Central memory CD4-positive, alpha-beta T cell (primary cell): ENCODE measurements around the gene NR3C1.

Source experiments
- DNase-seq: peaks from one replicate; pipeline ENCODE4 v3.0.0; 2022
- total RNA-seq, 3 experiments: gene quantifications; one replicate each; lab custom pipeline; 2026; lab: John Stamatoyannopoulos, UW

NR3C1 gene
- total RNA-seq = 168 to 410 (median 206) reads per million in 3 experiments

DNA sequence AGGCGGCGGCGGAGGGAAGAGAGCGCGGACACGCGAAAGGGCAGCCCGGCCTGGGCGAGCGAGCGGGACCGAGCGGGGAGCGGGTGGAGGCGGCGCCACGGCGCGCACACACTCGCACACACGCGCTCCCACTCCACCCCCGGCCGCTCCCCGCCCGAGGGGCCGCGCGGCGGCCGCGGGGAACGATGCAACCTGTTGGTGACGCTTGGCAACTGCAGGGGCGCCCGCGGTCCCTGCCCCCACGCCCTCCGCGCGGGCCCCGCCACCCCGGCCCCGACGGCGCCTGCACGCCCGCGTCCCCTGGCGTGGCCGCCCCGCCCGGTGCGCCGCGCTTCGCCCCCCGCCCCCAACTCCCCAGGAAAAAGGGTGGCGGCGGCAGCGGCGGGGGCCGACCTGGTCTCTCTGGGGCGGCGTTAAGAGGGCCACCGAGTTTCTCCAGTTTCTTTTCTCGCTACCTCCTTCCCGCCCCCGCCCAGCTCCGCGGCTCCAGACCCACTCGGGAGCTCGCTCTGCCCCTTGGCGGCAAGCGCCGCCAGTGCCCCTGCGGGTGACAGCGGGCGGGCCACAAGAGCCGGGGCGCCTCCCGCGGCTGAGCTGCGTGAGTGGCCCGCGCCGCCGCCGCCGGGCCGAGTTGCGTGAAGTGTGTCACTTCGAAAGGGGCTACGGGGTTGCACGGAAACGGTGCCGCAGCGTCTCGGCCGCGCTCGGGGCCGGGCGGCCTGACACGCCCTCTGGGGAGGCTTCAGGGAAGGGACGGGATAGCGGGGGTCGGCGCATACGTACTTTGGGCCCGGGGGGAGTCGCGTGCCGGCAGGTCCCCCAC lies at the start of gene NR3C1:
TSS of gene NR3C1 (minus strand) at position 94 of the 823 bp plus-strand sequence. CDS start 2,847 bp downstream, outside the sequence.
- peak; percentile 88 for DNase-seq

DNA sequence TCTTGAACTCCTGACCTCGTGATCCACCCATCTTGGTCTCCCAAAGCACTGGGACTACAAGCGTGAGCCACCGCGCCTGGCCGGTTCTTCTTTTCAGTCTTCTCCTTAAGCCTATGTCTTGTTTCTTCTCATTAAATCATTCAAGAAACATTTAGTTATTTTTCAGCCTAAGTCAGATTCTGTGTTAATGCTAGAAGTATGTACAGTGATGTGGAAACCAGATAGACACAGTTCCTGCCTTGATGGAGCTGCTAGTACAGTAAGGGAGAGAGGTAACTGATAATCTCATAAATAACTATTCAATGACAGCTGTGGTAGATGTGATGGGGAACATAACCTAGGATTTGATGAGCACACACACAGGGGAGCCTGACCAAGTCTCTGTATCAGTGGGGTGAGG lies 46.3 kb upstream of the NR3C1 start:
- no peak for DNase-seq

DNA sequence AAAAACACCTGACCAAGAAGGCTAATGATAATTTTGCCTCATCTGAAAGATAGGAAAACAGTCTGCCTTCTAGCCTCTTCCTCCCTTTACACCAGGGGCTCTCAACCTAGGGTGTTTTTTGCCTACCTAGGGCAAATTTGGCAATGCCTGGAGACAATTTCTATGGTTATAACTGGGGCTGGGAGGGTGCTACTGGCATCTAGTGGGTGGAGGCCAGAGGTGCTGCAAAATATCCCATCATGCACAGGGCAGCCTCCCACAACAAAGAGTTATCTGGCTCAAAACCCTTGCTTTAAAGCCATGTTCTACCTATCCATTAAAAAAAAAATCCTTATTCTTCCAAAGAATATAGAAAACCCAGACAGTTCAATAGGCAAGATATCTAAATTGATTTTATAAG lies 45.0 kb upstream of the NR3C1 start:
- DNase-seq = peak; percentile 15

DNA sequence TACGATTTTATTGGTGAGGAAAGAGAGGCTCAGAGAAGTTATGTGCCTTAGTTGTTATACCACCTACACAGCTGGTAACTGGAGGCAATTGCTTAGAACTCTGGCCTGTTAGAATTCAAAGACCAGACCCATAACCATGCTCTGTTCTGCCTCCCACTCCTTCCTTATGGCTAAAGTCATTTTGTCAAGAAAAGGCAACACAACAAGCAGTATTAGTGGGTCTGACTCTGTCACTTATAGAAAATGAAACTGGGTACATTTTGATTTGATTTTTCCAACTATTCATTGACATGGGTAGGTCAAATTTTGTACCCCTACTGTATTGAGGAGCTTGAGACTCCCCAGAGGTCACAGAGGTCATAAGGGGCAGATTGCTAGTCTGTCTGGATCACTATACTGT lies 44.5 kb upstream of the NR3C1 start:
- no peak for DNase-seq

DNA sequence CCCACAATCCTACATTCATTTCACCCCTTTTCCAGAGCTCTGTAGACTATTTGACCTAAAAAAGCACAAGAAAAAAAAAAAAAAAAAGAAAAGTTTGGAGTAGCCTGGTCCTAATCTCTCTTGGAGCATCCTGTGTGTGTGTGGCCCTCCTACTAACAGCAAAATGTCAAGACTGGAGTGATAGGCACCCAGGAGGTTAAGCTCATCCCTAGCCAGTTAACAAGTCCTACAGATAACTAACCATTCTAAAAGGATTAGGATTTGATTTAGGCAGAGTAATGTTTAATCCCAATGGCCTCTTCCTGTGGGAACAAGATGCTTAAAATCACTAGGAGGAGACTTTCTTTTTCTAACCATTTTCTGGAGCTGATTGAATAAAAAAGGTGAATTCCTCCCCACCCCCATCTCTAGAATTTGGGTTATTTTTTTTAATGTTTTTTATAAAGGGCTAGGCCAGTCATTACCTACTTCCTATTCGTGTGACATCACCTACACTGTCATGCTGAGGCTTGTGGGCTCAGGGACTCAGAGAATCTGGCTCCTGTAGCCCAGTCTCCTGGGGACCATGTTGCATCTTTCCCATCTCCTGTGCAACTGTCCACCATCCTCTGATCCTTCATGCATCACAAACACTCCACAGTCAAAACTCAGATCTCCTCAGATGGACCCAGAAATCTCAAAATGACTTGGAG lies 43.2 kb upstream of the NR3C1 start:
- peak; percentile 17 for DNase-seq

DNA sequence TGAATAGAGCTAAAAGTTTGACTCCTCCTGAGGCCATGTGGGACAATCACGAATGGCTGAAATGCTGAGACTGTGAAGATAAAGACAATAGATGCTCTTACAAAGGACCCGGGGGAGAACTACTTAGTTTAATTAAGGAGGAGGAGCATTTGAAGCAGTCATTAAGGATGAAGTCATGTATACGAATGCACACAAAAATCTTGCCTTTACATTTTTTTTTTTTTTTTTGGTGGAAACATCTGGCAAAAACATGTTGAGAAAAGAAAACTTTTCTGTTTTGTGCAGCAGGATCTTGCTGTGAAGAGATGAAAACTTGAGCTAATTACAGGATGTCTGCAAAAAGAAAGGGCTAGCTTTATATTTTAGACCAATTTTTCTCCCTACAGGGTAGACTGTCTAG lies 42.3 kb upstream of the NR3C1 start:
- no peak for DNase-seq

DNA sequence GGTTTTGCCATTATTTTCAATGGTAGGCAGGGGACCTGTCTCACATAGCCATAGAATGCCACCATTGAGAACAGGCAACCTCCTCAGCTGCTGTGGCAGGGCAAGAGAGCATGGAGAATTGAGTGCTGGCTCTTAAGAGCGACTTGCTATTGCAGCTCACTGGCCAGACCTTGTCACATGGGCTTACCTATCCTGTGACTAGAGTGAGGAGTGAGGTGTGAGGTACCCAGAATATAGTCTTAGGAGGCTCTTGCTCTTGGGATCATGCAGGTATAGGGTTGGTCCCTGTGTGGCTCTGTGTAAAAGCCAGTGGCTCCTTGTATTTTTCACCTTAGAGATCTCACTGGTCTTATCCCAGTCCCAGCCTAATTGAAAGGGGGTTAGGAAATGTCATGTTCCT lies 39.8 kb upstream of the NR3C1 start:
- DNase-seq = no peak

DNA sequence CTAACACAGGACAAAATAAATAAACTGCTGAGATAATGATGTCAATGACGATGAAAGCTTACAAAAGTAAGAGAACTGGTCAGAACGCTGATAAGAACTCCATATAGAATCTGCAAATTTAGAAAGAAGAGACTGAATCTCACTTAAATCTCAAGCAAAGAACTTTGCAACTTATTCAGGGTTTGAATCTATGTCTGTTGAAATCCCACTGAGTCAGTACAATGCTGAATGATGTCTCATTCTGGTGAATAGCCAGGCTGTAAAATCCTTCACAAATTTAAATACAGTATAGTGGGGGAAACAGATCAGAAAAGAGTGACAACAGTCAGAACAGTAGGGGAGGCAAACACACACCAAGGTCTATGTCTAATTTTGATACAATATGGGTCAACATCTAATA lies 38.9 kb upstream of the NR3C1 start:
- DNase-seq = no peak

DNA sequence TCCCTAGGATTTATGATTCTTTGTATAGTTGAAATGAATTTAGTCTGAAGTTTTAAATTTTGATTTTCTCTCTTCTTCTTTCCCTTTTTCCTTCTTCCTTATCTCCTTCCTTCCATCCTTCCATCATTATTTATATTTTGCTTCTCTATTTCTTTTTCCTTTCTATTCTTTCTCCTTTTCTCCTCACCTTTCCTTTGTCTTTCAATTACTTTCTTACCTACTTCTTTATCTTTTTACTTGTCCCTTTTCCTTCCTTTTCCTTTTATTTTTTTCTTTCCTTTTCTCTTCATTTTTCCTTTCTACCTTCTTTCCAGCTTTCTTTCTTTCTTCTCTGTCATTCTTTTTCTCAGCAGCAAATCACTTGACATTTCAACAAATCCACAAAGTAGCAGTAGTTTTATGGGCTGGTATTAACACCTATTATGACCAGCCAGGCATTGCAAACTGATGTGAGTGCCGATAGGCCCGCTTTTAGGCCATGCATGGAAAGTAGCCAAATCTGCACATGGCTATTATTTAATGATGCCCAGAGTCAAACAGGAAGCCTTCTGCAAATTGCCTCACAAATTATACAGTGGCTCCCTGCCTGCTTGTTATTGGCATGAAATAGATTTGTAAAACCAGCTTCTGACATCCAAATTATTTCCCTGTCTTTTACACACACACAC lies 37.1 kb upstream of the NR3C1 start:
- no peak for DNase-seq

DNA sequence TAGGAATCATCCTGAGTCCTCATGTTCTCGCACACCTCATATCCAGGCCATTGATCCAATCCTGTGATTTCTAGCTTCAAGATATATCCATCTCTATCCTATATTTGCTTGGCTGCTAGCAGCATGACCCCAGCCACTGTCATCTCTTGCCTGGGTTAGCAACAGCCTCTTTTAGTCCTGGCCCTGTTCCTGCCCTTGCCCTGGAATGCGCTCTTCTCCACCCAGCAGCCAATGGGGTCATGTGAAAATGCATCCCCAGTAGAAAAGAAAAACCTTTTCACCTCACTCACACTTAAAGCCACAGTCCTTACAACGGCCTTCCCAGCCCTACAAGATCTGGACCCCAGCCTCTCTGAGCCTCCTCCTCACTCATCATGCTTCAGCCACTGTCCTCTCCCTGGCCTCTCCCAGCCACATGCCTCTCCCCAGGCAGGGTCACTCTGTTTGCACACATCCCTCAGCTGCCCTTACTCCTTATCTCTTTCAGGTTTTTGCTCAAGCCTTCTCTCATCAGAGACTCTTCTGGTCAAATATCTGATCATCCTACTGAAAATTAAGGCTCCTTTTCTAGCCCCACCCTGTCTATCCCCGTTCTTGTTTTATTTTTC lies 34.3 kb upstream of the NR3C1 start:
- DNase-seq = no peak

DNA sequence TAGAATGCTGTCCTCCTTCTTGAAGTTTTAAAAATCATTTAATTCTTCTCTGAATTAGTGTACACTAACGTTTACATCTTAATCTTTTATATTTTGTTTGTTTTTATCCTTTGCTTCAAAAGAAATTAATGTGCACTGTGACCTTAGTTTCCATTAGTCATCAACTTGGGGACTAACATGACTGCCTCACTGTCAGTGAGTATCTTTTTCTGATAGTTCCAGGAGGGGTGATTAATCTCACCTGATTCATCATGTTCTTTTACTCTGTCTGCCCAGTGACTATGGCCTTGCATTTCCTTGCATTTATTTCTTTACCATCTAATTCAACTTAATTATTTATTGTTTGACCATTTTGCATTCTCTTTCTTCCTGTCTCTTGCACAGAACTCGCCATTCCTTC lies 33.4 kb upstream of the NR3C1 start:
- DNase-seq = no peak

DNA sequence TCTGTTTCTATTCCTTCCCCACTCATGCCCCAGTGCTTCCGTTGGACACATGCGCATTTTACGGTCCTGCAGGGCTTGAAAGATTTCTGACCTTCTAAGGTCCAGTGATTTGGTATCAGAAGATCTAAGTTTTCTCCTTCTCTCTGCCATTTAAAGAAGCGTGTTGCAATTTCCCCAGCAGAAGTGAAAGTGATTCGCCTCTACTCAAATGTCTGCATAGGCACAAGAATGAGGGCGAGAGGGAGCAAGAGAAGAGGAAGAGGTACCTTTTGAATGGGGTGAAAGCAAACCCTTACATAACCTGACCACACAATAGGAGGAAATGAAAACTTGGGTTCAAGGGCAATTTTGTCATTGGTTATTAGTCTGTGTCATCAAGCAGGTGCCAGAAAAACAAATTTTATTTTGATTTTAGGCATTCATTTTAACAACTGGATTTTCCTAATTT lies 31.7 kb upstream of the NR3C1 start:
- peak; percentile 58 for DNase-seq

DNA sequence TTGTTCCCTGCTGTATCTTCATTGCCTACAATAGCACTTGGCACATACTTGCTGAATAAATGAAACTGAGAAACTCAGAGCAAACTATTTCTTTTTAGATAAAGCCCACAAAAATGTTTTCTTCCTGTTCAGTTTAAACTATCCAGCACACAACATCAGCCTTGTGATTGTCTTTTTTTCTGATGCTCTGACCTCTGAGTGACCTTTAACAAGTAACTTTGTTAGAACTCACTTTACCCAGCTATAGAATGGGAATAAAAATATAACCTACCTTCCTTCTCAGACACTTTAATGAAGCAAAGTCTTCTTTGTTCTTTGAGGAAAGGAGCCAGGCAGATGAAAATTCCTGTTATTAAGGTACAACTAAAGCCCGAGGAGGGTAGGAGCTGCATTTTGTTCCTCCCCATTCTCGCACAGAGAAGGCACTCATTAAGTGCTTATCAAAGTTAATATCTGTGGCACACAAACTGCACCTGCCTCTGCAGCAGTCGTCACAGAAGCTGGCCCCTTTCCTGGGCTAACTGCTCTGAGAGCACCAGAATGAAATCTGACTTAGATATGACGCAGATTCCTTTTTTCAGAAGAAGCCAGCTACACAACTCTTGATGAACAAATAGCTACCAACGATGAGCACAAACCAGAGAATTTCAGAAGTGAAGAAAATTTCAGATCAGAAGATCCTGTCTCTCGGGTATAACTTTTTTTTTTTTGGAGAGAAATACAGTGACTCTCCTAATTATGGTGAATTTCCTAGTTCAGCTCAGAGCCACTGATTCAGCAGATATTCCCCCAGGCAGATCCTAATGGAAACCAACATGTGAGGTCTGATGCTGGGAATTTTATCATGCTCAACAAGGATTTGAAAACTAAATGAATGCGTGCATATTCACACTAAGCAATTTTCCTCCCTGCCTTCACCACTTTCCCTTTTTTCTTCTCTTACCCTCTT lies 31.0 kb upstream of the NR3C1 start:
- peak; percentile 79 for DNase-seq

DNA sequence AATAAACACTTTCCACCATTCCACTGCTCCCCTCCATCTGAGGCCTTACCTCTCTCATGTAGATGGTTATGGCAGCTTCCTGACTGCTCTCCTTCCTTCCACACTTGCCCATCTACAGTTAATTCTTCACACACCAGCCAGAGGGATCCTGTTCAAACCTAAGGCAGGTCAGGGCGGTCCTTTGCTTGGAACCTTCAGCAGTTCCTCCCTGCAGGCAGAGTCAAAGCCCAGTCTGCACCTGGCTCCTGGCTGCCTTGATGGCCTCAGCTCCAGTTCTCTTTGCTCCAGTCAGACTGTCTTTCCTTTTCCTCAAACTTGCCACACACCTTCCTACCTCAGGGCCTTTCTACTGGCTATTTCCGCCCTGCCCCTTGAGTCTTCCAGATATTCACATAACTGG lies 30.2 kb upstream of the NR3C1 start:
- DNase-seq = no peak

DNA sequence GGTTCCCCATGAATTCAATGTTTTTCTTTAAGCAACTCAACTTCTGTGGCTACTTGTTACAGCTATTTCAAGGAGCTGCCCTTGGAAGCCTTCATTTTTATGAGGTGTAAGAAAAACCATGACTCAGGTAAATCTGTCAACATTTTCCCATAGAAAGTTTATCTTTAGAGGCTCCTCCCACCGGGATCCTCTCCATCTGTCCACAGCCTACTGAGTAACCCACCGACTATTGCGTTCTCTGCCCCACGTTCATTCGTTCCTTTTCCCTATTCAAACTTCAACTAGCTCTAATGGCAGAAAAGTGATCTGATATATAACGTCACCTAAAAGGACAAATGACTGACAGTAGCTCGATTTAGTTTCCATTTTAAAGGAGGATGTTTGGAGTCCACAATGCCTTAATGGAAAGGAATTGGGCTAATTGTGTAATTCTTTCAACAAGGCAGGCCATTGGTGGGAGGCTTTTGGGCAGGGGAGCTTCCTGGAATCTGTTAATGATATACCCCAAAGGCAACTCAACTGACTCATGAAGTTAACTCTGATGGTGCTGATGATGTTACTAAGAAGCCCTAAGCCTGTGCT lies 29.3 kb upstream of the NR3C1 start:
- DNase-seq = no peak

DNA sequence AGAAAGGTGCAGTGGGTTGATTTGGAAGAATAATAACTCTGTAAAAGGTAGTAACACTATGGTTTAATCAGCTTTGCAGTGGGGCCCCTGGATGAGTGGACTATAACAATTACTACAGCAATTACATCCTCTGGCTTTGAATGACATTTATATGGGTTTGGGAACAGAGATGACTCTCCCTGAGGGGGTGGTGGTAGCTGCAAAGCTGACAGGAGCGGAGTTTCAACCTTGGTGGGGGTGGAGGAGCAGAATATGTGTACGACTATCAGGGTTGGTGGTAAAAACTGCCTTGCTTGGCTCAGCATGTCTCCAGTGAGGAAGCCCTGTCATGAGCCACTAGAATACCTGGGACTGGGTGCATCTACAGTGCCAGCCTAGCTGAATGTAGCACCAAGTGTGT lies 28.3 kb upstream of the NR3C1 start:
- no peak for DNase-seq

DNA sequence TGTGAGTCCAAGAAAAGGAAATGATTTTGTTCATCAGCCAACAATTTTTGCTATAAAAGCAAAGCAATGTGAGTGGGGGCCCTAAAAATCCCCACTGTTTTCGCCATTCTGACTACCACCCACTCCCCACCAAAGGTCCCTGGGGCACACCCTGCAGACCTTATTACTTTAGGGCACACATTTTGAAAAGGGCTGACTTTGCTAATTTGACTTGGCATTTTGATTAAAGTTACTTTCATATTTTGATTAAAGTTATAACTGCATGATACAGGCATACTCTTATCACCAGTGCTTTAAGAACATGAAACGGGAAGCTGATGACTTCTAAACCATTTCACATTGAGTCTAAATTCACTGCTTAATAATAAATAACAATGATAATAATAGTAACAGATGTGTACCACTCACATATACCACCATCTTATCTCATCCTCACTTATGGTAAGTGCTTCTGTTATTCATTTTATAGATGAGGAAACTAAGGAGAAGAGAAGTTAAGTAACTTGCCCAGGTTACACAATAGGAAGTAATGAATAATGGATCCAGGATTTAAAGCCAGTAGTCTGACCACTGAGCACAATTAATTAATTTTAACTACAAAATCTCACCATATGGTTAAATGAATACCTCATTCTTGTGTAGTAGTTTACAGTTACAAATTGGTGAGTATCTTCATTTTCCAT lies 25.4 kb upstream of the NR3C1 start:
- no peak for DNase-seq

DNA sequence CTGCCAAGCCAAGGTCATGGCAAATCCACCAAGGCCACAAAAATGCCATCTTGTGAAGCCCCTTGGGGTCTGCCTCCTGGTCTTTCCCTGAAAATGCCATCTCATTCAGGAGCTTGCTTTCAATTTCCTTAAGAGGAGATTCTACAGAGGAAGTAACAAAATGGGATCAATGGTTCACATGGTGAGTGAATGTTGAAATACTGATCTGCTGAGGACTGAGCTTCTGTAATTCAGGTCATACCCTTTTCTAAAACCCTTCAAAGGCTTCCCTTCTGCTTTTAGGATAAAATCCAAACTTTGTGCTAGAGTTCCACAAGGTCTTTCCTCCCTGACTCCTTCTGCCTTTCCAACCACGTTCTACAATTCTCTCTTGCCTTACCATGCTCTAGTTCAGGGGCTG lies 24.7 kb upstream of the NR3C1 start:
- DNase-seq = no peak

DNA sequence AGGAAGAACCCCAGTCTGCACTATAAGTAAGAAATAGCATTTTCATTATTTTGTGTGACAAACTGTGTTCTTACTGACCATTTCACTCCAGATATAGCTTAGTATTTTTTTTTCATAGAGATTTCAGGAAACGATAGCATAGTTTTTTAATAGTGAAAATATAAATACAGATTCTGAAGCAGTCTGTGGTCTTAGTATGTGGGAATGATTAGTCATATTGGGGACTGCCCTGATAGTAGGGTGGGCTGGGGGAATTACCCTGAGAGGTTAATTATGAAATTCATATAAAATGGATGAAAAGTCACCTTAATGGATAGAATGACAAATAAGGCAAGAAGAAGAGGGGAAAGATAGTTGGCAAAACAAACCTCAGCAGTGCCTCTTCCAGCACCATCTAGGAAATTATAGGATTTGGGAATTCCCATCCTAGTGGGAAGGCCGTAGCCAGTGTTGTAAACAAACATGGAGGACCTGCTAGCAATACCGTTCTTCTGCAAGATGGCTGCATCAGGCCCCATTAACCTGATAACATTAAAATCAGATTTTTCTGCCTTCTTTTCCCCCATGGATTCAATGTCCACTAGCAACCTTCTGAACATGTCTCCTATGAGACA lies 23.7 kb upstream of the NR3C1 start:
- no peak for DNase-seq

DNA sequence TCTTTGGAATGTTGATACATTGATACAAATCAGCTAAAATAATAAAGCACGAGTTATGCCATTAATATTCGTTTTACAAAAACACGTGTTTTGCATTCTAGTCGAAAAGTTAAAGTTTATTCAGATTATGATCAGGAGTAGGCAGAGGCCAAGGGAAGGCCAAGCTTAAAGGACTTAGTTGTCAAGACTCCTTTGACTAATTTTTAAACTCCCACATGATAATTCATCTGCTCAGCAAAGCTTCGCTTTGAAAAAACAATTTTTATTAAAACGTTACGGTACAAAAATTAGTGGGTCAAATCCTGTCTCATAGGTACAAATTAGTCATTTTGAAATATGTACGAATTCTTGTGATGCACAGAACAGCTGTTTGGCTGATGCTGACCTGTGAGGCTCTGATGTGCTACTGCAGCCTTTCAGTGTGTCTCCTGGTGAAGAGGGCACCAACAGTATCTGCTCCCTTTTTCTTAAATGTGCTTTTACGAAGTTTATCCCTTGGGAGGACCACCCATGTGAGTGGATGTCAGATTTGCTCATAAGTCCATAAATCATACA lies 23.0 kb upstream of the NR3C1 start:
- DNase-seq = no peak
